Subcutaneous adipose tissue (tissue), 4 donors: Measurements from ENCODE around the gene HBA2. TPM values are rescaled to one million over a fixed set of nuclear protein-coding genes. Genes with fewer than 3 reads are reported as not detected.

Experiments
- total RNA-seq, 4 donors: library from RNA; depleted of rRNA; stranded (reverse); fragments of >200 nt; gene quantifications; one replicate each; pipeline ENCODE4 v1.1.0, GENCODE V29; 2016
- TF ChIP-seq, protein P1 (sequence below): fragments of 450-650 bp; IDR thresholded peaks from one replicate; pipeline ENCODE4 v1.5.1; 2016; ENCODE audit warnings: low read depth, mild to moderate bottlenecking, control low read depth, antibody characterized with exemption, moderate library complexity

HBA2 gene
- total RNA-seq, 4 donors from 2014 or later, result 25.2 to 313 (median 90.4) TPM

DNA sequence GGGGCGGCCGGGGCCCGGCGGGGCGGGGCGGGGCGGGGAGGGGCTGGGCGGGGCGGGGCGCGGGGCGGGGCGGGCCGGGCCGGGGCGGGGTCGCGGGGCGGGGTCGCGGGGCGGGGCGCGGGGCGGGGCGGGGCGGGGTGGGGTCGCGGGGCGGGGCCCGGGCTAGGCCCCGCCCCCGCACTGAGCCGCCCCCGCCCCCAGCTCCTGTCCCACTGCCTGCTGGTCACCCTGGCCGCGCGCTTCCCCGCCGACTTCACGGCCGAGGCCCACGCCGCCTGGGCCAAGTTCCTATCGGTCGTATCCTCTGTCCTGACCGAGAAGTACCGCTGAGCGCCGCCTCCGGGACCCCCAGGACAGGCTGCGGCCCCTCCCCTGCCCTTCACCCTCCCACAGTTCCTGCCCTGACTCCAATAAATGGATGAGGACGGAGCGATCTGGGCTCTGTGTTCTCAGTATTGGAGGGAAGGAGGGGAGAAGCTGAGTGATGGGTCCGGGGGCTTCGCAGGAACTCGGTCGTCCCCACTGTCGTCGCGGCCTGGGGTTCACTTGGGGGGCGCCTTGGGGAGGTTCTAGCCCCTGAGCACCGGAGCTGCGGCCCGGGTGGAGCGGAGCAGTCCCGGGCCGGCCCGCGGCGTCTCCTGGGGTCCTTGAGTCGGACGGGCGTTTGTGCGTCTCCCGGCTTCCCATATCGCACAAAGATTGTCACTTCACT, 7.7 kb upstream of the HBA2 start:
- TF ChIP-seq, protein P1, sequence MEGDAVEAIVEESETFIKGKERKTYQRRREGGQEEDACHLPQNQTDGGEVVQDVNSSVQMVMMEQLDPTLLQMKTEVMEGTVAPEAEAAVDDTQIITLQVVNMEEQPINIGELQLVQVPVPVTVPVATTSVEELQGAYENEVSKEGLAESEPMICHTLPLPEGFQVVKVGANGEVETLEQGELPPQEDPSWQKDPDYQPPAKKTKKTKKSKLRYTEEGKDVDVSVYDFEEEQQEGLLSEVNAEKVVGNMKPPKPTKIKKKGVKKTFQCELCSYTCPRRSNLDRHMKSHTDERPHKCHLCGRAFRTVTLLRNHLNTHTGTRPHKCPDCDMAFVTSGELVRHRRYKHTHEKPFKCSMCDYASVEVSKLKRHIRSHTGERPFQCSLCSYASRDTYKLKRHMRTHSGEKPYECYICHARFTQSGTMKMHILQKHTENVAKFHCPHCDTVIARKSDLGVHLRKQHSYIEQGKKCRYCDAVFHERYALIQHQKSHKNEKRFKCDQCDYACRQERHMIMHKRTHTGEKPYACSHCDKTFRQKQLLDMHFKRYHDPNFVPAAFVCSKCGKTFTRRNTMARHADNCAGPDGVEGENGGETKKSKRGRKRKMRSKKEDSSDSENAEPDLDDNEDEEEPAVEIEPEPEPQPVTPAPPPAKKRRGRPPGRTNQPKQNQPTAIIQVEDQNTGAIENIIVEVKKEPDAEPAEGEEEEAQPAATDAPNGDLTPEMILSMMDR, result no peak

DNA sequence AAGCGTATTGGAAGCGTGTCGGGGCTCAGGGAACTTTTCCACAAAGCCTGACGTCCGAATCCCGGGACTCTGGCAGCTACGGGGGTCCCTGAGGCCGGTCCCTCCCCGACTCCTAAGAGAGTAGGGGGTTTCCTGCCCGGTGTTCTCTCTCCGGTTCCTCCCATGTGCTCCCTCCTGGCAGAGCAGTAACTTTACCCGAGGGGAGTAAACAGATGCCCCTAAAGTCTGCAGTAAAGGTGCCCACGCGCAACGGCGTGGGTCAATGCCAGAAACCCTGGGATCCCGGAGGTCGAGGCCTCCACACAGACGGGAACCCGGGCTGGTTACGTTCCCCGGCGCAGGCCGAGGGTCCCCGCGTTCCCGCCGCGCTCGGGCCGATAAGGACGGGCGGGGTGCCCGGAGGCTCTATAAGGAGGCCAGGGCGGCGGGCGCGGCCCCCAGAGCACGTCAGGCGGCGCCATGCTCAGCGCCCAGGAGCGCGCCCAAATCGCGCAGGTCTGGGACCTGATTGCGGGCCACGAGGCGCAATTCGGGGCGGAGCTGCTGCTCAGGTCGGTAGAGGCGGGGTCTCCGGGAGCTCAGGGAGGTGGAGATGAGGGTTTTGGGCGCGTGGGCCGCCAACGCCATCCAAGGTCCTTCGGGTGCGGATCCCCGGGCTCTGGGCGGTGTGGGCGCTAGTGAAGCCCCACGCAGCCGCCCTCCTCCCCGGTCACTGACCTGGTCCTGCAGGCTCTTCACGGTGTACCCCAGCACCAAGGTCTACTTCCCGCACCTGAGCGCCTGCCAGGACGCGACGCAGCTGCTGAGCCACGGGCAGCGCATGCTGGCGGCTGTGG, 6.9 kb upstream of the HBA2 start, which contains the start of gene HBM:
TSS of gene HBM (plus strand) at position 440 of the 836 bp plus-strand sequence. CDS start at position 460, 20 bp downstream.
- TF ChIP-seq, protein P1, result no peak

DNA sequence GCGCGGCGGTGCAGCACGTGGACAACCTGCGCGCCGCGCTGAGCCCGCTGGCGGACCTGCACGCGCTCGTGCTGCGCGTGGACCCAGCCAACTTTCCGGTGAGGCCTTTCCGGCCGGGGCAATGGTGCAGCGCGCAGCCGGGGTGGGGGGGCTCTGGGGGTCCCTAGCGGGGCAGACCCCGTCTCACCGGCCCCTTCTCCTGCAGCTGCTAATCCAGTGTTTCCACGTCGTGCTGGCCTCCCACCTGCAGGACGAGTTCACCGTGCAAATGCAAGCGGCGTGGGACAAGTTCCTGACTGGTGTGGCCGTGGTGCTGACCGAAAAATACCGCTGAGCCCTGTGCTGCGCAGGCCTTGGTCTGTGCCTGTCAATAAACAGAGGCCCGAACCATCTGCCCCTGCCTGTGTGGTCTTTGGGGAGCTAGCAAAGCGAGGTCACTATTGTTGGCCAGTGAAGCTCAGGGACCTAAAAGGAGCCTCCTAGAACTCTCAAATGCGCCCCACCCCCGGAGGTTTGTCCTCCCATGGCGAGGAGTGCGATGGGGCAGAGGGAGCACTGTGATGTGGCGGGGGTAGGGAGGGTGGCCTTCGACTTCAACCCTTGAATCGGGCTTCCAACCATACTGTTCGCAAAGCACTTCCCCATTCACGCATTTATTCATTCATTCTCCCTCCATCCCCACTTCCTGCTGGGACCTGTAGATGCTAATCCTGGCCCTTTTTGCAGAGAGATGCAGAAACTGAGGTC, 6.1 kb upstream of the HBA2 start:
- TF ChIP-seq, protein P1, result no peak

GRCh38 chr16:167122-167690, 5.5 kb upstream of the HBA2 start:
- TF ChIP-seq, protein P1, result no peak

GRCh38 chr16:168424-168823, 4.3 kb upstream of the HBA2 start:
- TF ChIP-seq, protein P1, result no peak

DNA sequence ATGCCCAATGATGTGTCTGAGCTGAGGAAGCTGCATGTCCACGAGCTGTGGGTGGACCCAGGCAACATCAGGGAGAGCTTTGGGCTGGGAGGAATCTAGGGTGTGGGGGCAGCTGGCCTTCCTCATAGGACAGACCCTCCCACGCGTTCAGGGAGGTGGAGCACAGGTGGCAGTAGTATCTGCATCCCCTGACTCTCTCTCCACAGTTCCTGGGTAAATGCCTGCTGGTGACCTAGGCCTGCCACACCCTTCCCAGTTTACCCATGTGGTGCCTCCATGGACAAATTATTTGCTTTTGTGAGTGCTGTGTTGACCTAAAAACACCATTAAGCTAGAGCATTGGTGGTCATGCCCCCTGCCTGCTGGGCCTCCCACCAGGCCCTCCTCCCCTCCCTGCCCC, 3.7 kb upstream of the HBA2 start:
- TF ChIP-seq, protein P1, result no peak
